GM18511 (cell line): ENCODE results near the gene ZNF710.
A peak's percentile ranks its signal among the peaks of the same experiment; 100 is the strongest.
"Not testable (repeated sequence)": the region's sequence is repeated elsewhere in the genome, so short reads cannot be mapped to it uniquely, and the experiment has no call there.

ENCODE experiments used
- ATAC-seq: cut with Tn5 transposase; IDR thresholded peaks from one replicate; pipeline ENCODE4 v1.9.1; 2021; ENCODE audit warnings: mild to moderate bottlenecking, moderate library complexity; ENCODE audit not compliant: unreplicated experiment

The ZNF710 gene

DNA sequence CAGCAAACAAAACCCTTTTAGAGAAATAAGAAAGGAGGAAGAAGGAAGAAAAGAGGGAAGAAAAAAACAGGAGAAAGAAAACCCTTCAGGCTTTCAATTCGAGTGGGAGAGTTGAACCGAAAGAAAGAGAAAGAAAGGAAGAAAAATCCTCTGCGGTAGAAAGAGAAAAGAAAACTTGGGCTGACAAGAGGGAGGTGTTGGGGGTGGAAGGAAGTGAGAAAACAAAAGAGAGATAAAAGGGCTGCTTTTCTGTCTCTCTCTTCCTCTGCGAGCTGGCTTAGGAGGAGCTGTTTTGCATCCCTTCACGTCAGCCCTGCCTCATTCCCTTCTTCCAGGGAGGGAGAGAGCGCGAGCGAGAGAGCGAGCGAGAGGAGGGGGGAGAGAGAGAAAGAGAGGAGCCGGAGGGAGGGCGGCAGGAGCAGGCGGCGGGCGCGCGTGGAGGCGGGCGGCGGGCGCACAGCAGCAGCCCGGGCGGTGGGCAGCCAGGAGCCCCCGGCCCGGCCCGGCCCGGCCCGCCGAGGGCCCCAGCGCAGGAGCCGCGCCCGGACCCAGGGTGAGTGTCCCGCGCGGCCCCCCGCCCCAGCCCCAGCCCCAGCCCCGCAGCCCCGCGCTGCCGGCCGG, at the start of gene ZNF710:
Gene ZNF710, plus strand, starts transcription at position 263 of the 621 bp plus-strand sequence. CDS start 65,814 bp downstream, outside the sequence.
- ATAC-seq: peak; percentile 33

DNA sequence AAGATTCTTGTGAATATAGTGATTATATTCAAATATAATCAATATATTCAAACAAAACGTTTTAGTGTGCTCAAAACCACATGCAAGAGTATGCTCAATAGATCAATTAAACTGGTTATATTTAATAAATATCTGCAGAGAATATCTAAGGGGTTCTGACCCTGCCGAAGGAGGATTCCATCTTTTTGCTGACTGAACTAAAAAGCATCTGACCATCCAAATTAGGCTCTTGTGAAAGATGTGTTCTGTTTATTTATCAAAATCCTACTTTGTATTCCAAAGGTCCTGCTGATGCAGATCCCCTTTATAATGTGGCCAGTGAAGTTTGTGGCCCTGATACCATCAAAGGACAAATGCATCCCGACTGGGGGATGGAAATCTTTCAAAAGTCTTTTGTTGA, 46.6 kb upstream of the ZNF710 start:
- no peak for ATAC-seq

DNA sequence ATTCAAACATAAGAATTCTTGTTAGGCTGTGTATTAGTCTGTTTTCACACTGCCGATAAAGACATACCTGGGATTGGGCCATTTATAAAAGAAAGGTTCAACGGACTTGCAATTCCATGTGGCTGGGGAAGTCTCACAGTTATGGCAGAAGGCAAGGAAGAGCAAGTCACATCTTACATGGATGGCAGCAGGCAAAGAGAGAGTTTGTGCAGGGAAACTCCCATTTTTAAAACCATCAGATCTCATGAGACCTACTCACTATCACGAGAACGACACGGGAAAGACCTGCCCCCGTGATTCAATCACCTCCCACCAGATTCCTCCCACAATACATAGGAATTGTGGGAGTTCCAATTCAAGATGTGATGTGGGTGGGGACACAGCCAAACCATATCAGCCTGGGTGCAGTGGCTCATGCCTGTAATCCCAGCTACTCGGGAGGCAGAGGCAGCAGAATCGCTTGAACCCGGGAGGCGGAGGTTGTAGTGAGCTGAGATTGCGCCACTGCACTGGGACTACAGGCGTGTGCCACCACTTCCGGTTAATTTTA, 45.6 kb upstream of the ZNF710 start:
- not testable (repeated sequence) for ATAC-seq

DNA sequence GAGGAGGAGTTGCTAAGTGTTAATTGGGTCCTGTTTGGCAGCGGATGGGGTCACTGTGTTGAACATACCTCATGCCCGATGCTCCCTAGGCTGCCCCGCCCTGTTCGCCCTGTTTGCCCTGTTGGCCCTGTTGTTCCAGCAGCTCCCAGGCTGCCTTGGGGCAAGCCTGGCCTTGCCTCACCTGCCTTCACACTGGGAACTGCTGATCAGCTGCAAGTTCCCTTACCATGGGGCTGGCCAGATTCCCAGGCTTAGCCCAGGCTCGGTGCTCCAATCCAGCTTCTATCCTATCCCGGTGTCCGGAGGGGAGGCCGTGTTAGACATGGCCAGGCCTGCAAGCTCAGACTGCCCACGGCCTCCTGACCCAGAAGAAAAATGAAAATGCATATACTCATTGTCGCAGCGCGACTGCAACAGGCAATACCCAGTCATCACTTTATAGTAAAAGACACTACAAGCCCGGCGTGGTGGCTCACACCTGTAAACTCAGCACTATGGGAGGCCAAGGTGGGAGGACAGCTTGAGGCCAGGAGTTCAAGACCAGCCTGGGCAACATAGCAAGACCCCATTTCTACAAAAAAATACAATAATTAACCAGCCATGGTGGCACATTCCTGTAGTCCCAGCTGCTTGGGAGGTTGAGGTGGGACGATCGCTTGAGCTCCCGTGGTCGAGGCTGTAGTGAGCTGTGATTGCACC, 42.9 kb upstream of the ZNF710 start:
- ATAC-seq: no peak

GRCh38 chr15:89963301-89964231, 37.6 kb upstream of the ZNF710 start:
- no peak for ATAC-seq

- no peak for ATAC-seq
Observed at GRCh38 chr15:89964232-89964954, 36.7 kb upstream of the ZNF710 start.

DNA sequence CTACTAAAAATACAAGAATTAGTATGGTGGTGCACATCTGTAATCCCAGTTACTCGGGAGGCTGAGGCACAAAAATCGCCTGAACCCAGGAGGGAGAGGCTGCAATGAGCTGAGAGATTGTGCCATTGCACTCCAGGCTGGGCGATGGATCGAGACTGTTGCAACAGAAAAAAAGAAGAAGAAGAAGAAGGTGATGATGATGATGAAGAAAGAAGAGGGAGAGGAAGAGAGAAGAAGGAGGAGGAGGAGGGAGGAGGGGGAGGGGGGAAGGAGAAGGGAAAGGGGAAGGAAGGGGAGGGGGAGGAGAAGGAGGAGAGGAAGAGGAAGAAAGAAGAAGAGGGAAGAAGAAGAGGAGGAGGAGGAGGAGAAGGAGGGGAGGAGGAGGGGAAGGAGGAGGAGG, 33.2 kb upstream of the ZNF710 start:
- no peak for ATAC-seq

DNA sequence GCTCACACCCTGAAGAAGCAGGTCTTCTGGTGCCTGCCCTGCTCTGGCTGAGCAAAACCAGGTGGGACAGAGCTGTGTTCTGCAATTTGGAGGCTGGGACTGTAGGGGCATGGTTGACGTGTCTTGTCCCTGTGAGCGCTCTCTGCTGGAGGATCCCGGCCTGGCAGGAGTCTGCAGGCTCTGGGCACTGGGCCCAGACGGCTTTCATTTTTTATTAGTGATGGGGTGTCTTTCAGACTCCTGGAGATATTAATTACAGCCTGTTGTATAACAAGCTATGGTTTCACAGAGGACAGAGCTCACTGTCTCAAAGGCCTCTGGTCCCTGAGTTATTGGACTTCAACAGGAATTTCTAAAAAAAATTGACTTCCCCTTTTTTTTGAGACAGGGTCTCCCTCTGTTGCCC, 29.5 kb upstream of the ZNF710 start:
- peak; percentile 88 for ATAC-seq

DNA sequence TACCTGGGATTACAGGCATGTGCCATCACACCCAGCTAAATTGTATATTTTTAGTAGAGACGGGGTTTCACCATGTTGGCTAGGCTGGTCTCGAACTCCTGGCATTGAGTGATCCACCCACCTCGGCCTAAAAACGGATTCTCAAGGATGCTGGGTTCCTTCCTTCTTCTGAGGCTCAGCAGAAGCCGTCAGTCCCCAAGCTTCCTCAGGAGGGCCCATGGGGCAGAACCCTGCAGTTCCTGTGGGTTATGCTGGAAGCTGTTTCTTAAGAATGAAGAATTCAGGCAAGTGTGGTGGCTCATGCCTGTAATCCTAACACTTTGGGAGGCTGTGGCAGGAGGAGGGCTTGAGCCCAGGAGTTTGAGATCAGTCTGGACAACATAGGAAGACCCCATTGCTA, 29.0 kb upstream of the ZNF710 start:
- ATAC-seq: no peak

GRCh38 chr15:89975482-89976245, 25.5 kb upstream of the ZNF710 start:
- ATAC-seq: no peak

- ATAC-seq: no peak
Observed at GRCh38 chr15:89976246-89976600, 24.9 kb upstream of the ZNF710 start.

DNA sequence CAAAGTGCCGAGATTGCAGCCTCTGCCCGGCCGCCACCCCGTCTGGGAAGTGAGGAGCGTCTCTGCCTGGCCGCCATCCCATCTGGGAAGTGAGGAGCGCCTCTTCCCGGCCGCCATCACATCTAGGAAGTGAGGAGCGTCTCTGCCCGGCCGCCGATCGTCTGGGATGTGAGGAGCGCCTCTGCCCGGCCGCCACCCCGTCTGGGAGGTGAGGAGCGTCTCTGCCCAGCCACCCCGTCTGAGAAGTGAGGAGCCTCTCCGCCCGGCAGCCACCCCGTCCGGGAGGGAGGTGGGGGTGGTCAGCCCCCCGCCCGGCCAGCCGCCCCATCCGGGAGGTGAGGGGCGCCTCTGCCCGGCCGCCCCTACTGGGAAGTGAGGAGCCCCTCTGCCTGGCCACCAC, 23.3 kb upstream of the ZNF710 start:
- not testable (repeated sequence) for ATAC-seq

DNA sequence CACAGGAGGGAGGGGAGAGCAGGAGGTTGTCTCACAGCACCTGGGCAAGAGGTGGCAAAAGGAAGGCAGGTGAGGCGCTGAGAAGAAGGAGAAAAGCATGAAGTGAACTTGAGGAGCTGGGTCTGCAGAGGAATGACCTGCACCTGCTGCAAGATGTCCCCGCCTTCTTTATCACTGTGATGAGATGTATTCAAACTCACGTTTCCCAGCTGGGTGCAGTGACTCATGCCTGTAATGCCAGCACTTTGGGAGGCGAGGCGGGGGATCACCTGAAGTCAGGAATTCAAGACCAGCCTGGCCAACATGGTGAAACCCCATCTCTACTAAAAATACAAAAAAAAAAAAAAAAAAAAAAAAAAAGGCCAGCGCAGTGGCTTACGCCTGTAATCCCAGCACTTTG, 22.2 kb upstream of the ZNF710 start:
- ATAC-seq: no peak

DNA sequence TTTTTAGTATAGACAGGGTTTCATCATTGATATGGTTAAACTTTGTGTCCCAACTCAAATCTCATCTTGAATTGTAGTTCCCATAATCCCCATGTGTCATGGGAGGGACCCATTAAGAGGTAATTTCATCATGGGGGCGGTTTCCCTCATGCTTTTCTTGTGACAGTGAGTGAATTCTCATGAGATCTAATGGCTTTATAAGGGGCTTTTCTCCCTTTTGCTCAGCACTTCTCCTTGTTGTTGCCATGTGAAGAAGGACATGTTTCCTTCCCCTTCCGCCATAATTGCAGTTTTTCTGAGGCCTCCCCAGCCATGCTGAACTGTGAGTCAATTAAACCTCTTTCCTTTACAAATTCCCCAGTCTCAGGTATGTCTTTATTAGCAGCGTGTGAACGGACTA, 20.2 kb upstream of the ZNF710 start:
- ATAC-seq: no peak

- no peak for ATAC-seq
Observed at GRCh38 chr15:89982315-89983055, 18.6 kb upstream of the ZNF710 start.

- no peak for ATAC-seq
Observed at GRCh38 chr15:89984001-89984400, 17.1 kb upstream of the ZNF710 start.

- no peak for ATAC-seq
Observed at GRCh38 chr15:89984421-89985010, 16.6 kb upstream of the ZNF710 start.

GRCh38 chr15:89985111-89985510, 16.0 kb upstream of the ZNF710 start:
- no peak for ATAC-seq

GRCh38 chr15:89991312-89991711, 9.8 kb upstream of the ZNF710 start:
- ATAC-seq: no peak
